CD4-positive, alpha-beta T cell (primary cell): ENCODE results near the gene AK9. TPM values are rescaled to one million over a fixed set of nuclear protein-coding genes. Genes with fewer than 3 reads are reported as not detected.
"Not testable (repeated sequence)": the region's sequence is repeated elsewhere in the genome, so short reads cannot be mapped to it uniquely, and the experiment has no call there.

ENCODE experiments used
- ATAC-seq: fragments of 200-7000 bp; cut with Tn5 transposase; one replicate; pipeline ENCODE4 v1.10.0; 2022; ENCODE audit warnings: mild to moderate bottlenecking; ENCODE audit not compliant: poor library complexity
- CTCF ChIA-PET: fragments of 350-600 bp; sonication (Branson Sonifier 250); formaldehyde crosslinking; loops from one replicate; lab custom pipeline; 2021; ENCODE audit warnings: antibody characterized with exemption, inconsistent platforms; lab: Charles Lee
- POLR2A ChIA-PET: fragments of 350-600 bp; sonication (Branson Sonifier 250); formaldehyde crosslinking; loops from one replicate; lab custom pipeline; 2021; ENCODE audit warnings: antibody characterized with exemption, inconsistent platforms; lab: Charles Lee
- DNase-seq, 14 experiments: peaks; one replicate each; pipeline ENCODE4 v3.0.0-alpha.2; 2013 to 2020; ENCODE audit warnings: mixed read lengths in 2 of 14
- H3K27ac ChIP-seq, 2 donors: one replicate each; pipeline versions ENCODE4 v1.5.1 to v1.7.0; 2013; ENCODE audit warnings: low read length in 2 of 2, low read depth in 1 of 2, mild to moderate bottlenecking in 1 of 2
- H3K27me3 ChIP-seq, 2 experiments: 1 replicate in 1 of 2; 2 replicates in 1 of 2; pipeline versions ENCODE4 v1.6.1 to v1.7.0; 2013; ENCODE audit warnings: low read length in 2 of 2, control low read depth in 1 of 2, mild to moderate bottlenecking in 1 of 2, moderate library complexity in 1 of 2; ENCODE audit not compliant: insufficient read depth in 2 of 2, control insufficient read depth in 1 of 2
- H3K36me3 ChIP-seq: one replicate; pipeline ENCODE4 v1.6.1; 2013; ENCODE audit warnings: low read length, control low read depth; ENCODE audit not compliant: insufficient read depth
- H3K4me1 ChIP-seq: one replicate; pipeline ENCODE4 v1.6.1; 2013; ENCODE audit warnings: low read length, control low read depth; ENCODE audit not compliant: insufficient read depth
- H3K4me3 ChIP-seq: one replicate; pipeline ENCODE4 v1.5.1; 2013; ENCODE audit warnings: mild to moderate bottlenecking, low read length, moderate library complexity
- H3K9me3 ChIP-seq, 2 experiments: 1 replicate in 1 of 2; 2 replicates in 1 of 2; pipeline versions ENCODE4 v1.6.1 to v1.7.0; 2013; ENCODE audit warnings: low read length in 2 of 2, mild to moderate bottlenecking in 2 of 2, control low read depth in 1 of 2, moderate library complexity in 1 of 2; ENCODE audit not compliant: control insufficient read depth in 1 of 2, insufficient read depth in 1 of 2
- H3K27ac Mint-ChIP-seq: one replicate; pipeline ENCODE4 v1.8.0; 2020; ENCODE audit warnings: mixed read lengths
- H3K27me3 Mint-ChIP-seq: one replicate; pipeline ENCODE4 v1.8.0; 2021; ENCODE audit warnings: mixed read lengths
- H3K36me3 Mint-ChIP-seq: one replicate; pipeline ENCODE4 v1.8.0; 2021; ENCODE audit warnings: low read depth, mixed read lengths
- H3K4me1 Mint-ChIP-seq: one replicate; pipeline ENCODE4 v1.8.0; 2021; ENCODE audit warnings: low read depth, mixed read lengths
- H3K4me3 Mint-ChIP-seq: one replicate; pipeline ENCODE4 v1.8.0; 2020; ENCODE audit warnings: mild to moderate bottlenecking, mixed read lengths
- H3K9me3 Mint-ChIP-seq: one replicate; pipeline ENCODE4 v1.8.0; 2020; ENCODE audit warnings: mixed read lengths
- CTCF ChIP-seq: fragments of 200-600 bp; IDR thresholded peaks from one replicate; pipeline ENCODE4 v1.8.0; 2022; ENCODE audit warnings: antibody characterized with exemption, mild to moderate bottlenecking
- intact Hi-C, 2 experiments: fragments of 100-400 bp; cut with DNase I in 1 of 2; cut with micrococcal nuclease in 1 of 2; formaldehyde crosslinking; loops; one replicate each; pipeline versions ENCODE4 v1.15.1 to v1.9.0; 2023 to 2025; cut with DNase I, micrococcal nuclease
- total RNA-seq, 174 experiments: library from RNA in 2 of 174; stranded (reverse) in 2 of 174; gene quantifications; one replicate each; pipeline ENCODE4 v1.2.3 and lab custom pipeline; 2021 to 2026

Gene AK9
- total RNA-seq, 2 experiments from 2014 or later = 5.3 to 6.6 TPM

- Histone ChIP-seq H3K27ac (no peak overlapping the region), H3K9me3 (no peaks in the 10 kb centered on the region), H3K36me3 (peaks cover 90% of the 10 kb centered on the region), H3K4me1 (peaks cover 13% of the 10 kb centered on the region), H3K4me3 (no peak overlapping the region), H3K27me3 (no peaks in the 10 kb centered on the region)
- peaks cover 64% of the 10 kb centered on the region for H3K4me1 Mint-ChIP-seq
- CTCF ChIA-PET = no interaction called here
- ATAC-seq (no peak), DNase-seq (no peak)
- POLR2A ChIA-PET = interaction anchor here (1.4 kb wide), 1 partner anchor 25 kb away, joined by 3 read pairs; no protein-coding TSS in a partner anchor
- peak overlapping the region; percentile 69 for H3K27ac Mint-ChIP-seq
- no peak overlapping the region for H3K4me3 Mint-ChIP-seq
- no peak for TF ChIP-seq CTCF
- intact Hi-C loops = no loop called here
- H3K9me3 Mint-ChIP-seq = no peaks in the 10 kb centered on the region
- no peaks in the 10 kb centered on the region for H3K27me3 Mint-ChIP-seq
- peaks cover 96% of the 10 kb centered on the region for H3K36me3 Mint-ChIP-seq
Observed at GRCh38 chr6:109465772-109466171, 225.2 kb downstream of the AK9 start.

- H3K36me3 Mint-ChIP-seq = peaks cover 57% of the 10 kb centered on the region
- intact Hi-C loops = no loop called here
- no peaks in the 10 kb centered on the region for H3K27me3 Mint-ChIP-seq
- no peak overlapping the region for H3K4me3 Mint-ChIP-seq
- peak overlapping the region; percentile 60 for H3K27ac Mint-ChIP-seq
- POLR2A ChIA-PET = interaction anchor here (2.3 to 8.5 kb wide), 2 partner anchors 19 to 79 kb away, joined by 5 to 86 read pairs; partner anchors contain the start of genes CD164 and ZBTB24
- CTCF ChIA-PET = interaction anchor here (1.3 kb wide), 1 partner anchor 15 kb away, joined by 3 read pairs; no protein-coding TSS in a partner anchor
- TF ChIP-seq CTCF = no peak
- peaks cover 29% of the 10 kb centered on the region for H3K4me1 ChIP-seq
- no peaks in the 10 kb centered on the region for H3K27me3 ChIP-seq
- DNase-seq (peak in 1 of 14 experiments; percentile 37), ATAC-seq (no peak)
- H3K27ac ChIP-seq = no peak overlapping the region
- H3K9me3 ChIP-seq = no peaks in the 10 kb centered on the region
- no peaks in the 10 kb centered on the region for H3K9me3 Mint-ChIP-seq
- peaks cover 51% of the 10 kb centered on the region for H3K36me3 ChIP-seq
- peaks cover 62% of the 10 kb centered on the region for H3K4me1 Mint-ChIP-seq
- no peak overlapping the region for H3K4me3 ChIP-seq
Observed at GRCh38 chr6:109461733-109462526, 229.1 kb downstream of the AK9 start.

- POLR2A ChIA-PET = interaction anchor here (2.3 to 9.5 kb wide), 3 partner anchors 18 to 79 kb away, joined by 5 to 137 read pairs (median 86); partner anchors contain the start of genes CD164, PPIL6, SMPD2 and ZBTB24
- H3K27me3 ChIP-seq, H3K4me3 Mint-ChIP-seq, intact Hi-C loops, H3K9me3 ChIP-seq, H3K27me3 Mint-ChIP-seq, DNase-seq, H3K9me3 Mint-ChIP-seq, ATAC-seq, H3K4me3 ChIP-seq, H3K27ac ChIP-seq: not testable (repeated sequence)
- Mint-ChIP-seq H3K4me1 (peaks cover 64% of the 10 kb centered on the region), H3K27ac (peak overlapping the region; percentile 31), H3K36me3 (peaks cover 50% of the 10 kb centered on the region)
- CTCF ChIA-PET = interaction anchor here (1.3 to 1.9 kb wide), 3 partner anchors 8 to 79 kb away, joined by 3 to 9 read pairs (median 4); partner anchors contain the start of gene CD164
- Histone ChIP-seq H3K36me3 (peaks cover 44% of the 10 kb centered on the region), H3K4me1 (peaks cover 35% of the 10 kb centered on the region)
Observed at GRCh38 chr6:109461205-109461604, 229.8 kb downstream of the AK9 start.
